ENCODE data around the gene LILRA2. TPM values are rescaled to one million over a fixed set of nuclear protein-coding genes. Genes with fewer than 3 reads are reported as not detected.

Gene LILRA2
- total RNA-seq, 1 experiment from 2014 or later, result not detected

DNA sequence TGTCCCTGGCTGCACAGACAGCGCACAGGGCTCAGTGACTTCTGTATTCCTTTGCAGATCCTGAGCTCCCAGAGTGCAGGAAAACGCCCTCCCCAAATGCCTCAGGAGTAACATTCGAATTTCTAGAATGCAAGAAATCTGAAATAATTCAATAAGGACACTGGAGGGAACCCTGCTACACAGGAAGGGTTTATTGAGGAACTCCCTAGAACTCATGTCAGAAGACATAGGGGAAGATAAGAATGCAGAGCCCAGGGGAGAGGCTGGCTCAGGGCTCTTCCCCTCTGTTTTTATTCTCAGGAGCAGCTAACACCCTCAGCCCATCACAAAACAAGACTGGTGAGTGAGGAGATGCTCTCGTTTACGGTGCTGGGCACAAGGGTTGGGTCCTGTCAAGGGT is 26.6 kb downstream of the LILRA2 start:
- H3K4me1 Mint-ChIP-seq (ENCODE audit: low read depth, unreplicated experiment), result no peaks in the 10 kb centered on the region
- CTCF ChIA-PET, result no interaction called here

GRCh38 chr19:54606230-54606629 is 32.6 kb downstream of the LILRA2 start:
- peaks cover 11% of the 10 kb centered on the region for H3K27me3 Mint-ChIP-seq (ENCODE audit: insufficient read depth, unreplicated experiment)
- no peaks in the 10 kb centered on the region for H3K4me1 Mint-ChIP-seq (ENCODE audit: low read depth, unreplicated experiment)
- POLR2A ChIA-PET, result no interaction called here
- no peak overlapping the region for H3K4me3 ChIP-seq (ENCODE audit: low read depth, low read length)
- H3K27ac Mint-ChIP-seq (ENCODE audit: unreplicated experiment), result no peak overlapping the region
- H3K4me3 Mint-ChIP-seq (ENCODE audit: unreplicated experiment), result no peak overlapping the region
- H3K36me3 Mint-ChIP-seq (ENCODE audit: insufficient read depth, unreplicated experiment), result no peaks in the 10 kb centered on the region
- peaks cover 11% of the 10 kb centered on the region for H3K9me3 ChIP-seq
- intact Hi-C loops (cut with micrococcal nuclease; ENCODE audit: unreplicated experiment), result no loop called here
- no peak for DNase-seq
- CTCF ChIA-PET, result no interaction called here
- no peaks in the 10 kb centered on the region for H3K36me3 ChIP-seq (ENCODE audit: control insufficient read depth, insufficient read depth, low read length)
- H3K9me3 Mint-ChIP-seq (ENCODE audit: unreplicated experiment), result no peaks in the 10 kb centered on the region
- no peaks in the 10 kb centered on the region for H3K4me1 ChIP-seq
- BruUV-seq (replicated peaks), result no TSS peak
- H3K27me3 ChIP-seq (replicated peaks; ENCODE audit: control insufficient read depth, insufficient read depth, low read length), result no peaks in the 10 kb centered on the region
- no peak for TF ChIP-seq CTCF (IDR thresholded peaks at IDR 0.05; ENCODE audit: insufficient read depth in 1 of 2, low read depth in 1 of 2, low read length in 1 of 2, severe bottlenecking in 1 of 2, unreplicated experiment in 1 of 2)

More for the DNA sequence above, 26.6 kb downstream of the LILRA2 start:
- no peaks in the 10 kb centered on the region for H3K9me3 Mint-ChIP-seq (ENCODE audit: unreplicated experiment)
- H3K36me3 ChIP-seq (ENCODE audit: control insufficient read depth, insufficient read depth, low read length), result no peaks in the 10 kb centered on the region
- DNase-seq, result no peak
- no peak overlapping the region for H3K27ac Mint-ChIP-seq (ENCODE audit: unreplicated experiment)
- H3K4me3 Mint-ChIP-seq (ENCODE audit: unreplicated experiment), result no peak overlapping the region
- intact Hi-C loops (cut with micrococcal nuclease; ENCODE audit: unreplicated experiment), result no loop called here
- no peaks in the 10 kb centered on the region for H3K36me3 Mint-ChIP-seq (ENCODE audit: insufficient read depth, unreplicated experiment)
- POLR2A ChIA-PET, result no interaction called here
- no peak overlapping the region for H3K4me3 ChIP-seq (ENCODE audit: low read depth, low read length)
- no TSS peak for BruUV-seq (replicated peaks)
- no peaks in the 10 kb centered on the region for H3K4me1 ChIP-seq
- peaks cover 10% of the 10 kb centered on the region for H3K9me3 ChIP-seq
- peaks cover 22% of the 10 kb centered on the region for H3K27me3 Mint-ChIP-seq (ENCODE audit: insufficient read depth, unreplicated experiment)
- TF ChIP-seq CTCF (IDR thresholded peaks at IDR 0.05; ENCODE audit: insufficient read depth in 1 of 2, low read depth in 1 of 2, low read length in 1 of 2, severe bottlenecking in 1 of 2, unreplicated experiment in 1 of 2), result no peak
- no peaks in the 10 kb centered on the region; the same call in 1 of the 2 replicates for H3K27me3 ChIP-seq (replicated peaks; ENCODE audit: control insufficient read depth, insufficient read depth, low read length)

DNA sequence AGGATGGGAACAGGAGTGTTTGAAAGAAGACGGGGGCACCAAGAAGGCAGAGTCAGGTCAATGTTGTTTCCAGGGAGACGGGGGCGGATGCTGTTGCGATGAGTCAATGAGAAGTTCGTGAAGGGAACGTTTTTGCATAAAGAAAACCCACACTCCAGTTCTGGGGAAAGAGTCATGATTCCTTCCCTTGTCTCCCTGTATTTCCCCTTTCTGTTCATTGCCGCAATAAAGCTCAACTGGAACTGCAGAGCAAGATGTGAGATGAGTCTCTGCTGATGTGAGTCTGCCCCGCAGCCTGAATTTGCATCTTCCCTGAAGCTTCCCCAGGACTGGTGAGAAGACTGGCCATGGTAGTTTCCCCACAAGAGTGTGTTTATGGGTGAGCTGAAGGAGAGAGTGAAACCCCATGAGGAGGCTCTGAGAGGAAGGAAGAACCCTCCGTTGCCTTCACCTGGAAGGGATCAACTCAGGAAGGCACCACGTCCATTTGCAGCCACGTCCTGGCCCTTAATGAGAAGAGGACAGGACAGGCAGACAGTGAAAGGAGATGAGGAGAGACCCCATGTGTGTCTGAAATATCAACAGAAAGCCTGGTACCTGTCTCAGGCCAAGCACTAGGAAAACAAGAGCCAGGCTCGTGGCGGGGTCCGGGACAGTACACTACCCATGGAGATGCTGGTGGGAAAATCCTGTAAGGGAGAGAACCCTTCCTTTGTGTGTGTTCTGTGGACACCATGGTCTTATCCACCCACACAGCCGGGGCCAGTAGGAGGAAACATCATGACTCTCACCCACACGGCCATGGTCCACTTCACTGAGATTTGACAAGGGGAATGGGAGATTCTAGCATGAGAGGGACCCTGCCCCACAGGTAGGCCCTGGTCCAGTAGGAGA is 33.5 kb downstream of the LILRA2 start:
- no TSS peak for BruUV-seq (replicated peaks)
- no peaks in the 10 kb centered on the region for H3K4me1 Mint-ChIP-seq (ENCODE audit: low read depth, unreplicated experiment)
- no peaks in the 10 kb centered on the region for H3K9me3 Mint-ChIP-seq (ENCODE audit: unreplicated experiment)
- H3K36me3 Mint-ChIP-seq (ENCODE audit: insufficient read depth, unreplicated experiment), result no peaks in the 10 kb centered on the region
- no peaks in the 10 kb centered on the region for H3K27me3 ChIP-seq (replicated peaks; ENCODE audit: control insufficient read depth, insufficient read depth, low read length)
- no peak overlapping the region for H3K4me3 ChIP-seq (ENCODE audit: low read depth, low read length)
- peaks cover 9% of the 10 kb centered on the region for H3K27me3 Mint-ChIP-seq (ENCODE audit: insufficient read depth, unreplicated experiment)
- no peak for TF ChIP-seq CTCF (IDR thresholded peaks at IDR 0.05; ENCODE audit: insufficient read depth in 1 of 2, low read depth in 1 of 2, low read length in 1 of 2, severe bottlenecking in 1 of 2, unreplicated experiment in 1 of 2)
- no peak for DNase-seq
- no peak overlapping the region for H3K4me3 Mint-ChIP-seq (ENCODE audit: unreplicated experiment)
- H3K9me3 ChIP-seq, result peaks cover 11% of the 10 kb centered on the region
- no peaks in the 10 kb centered on the region for H3K36me3 ChIP-seq (ENCODE audit: control insufficient read depth, insufficient read depth, low read length)
- intact Hi-C loops (cut with micrococcal nuclease; ENCODE audit: unreplicated experiment), result no loop called here
- CTCF ChIA-PET, result no interaction called here
- no peak overlapping the region for H3K27ac Mint-ChIP-seq (ENCODE audit: unreplicated experiment)
- H3K4me1 ChIP-seq, result no peaks in the 10 kb centered on the region
- POLR2A ChIA-PET, result no interaction called here
